Testis (tissue), 3 donors: ENCODE results near the gene RASAL2. TPM values are rescaled to one million over a fixed set of nuclear protein-coding genes. Genes with fewer than 3 reads are reported as not detected.

Experiments
- DNase-seq: peaks from one replicate; pipeline ENCODE4 v3.0.0-alpha.2; 2019
- H3K27ac ChIP-seq, 2 donors: fragments of 200-600 bp; sonication (generic); one replicate each; pipeline ENCODE4 v1.5.1; 2019
- H3K27me3 ChIP-seq: fragments of 200-600 bp; sonication (generic); one replicate; pipeline ENCODE4 v1.5.1; 2019
- H3K36me3 ChIP-seq: fragments of 200-600 bp; sonication (generic); one replicate; pipeline ENCODE4 v1.5.1; 2017; ENCODE audit warnings: low read depth; ENCODE audit errors: missing control alignments
- H3K4me1 ChIP-seq: fragments of 200-600 bp; sonication (generic); one replicate; pipeline ENCODE4 v1.5.1; 2019
- H3K4me3 ChIP-seq, 2 donors: fragments of 200-600 bp; sonication (generic); one replicate each; pipeline ENCODE4 v1.5.1; 2017 to 2019
- H3K9me3 ChIP-seq: fragments of 200-600 bp; sonication (generic); one replicate; pipeline ENCODE4 v1.5.1; 2017
- CTCF ChIP-seq, 3 experiments: fragments of 450-650 bp in 2 of 3; fragments of 200-600 bp in 1 of 3; sonication (generic) in 1 of 3; IDR thresholded peaks; one replicate each; pipeline ENCODE4 v1.5.1; 2016 to 2019; ENCODE audit warnings: antibody characterized with exemption in 3 of 3, mild to moderate bottlenecking in 2 of 3, moderate library complexity in 1 of 3
- POLR2A ChIP-seq: fragments of 450-650 bp; IDR thresholded peaks from one replicate; pipeline ENCODE4 v1.6.1; 2017; ENCODE audit warnings: antibody characterized with exemption, mild to moderate bottlenecking, moderate library complexity
- WGBS, 2 donors: methylation state at CpG; one replicate each; pipeline ENCODE4 v1.1.5; 2018; 5-methylcytosine and 5-hydroxymethylcytosine counted together
- intact Hi-C: fragments of 100-400 bp; cut with DNase I; formaldehyde crosslinking; loops from one replicate; pipeline ENCODE4 v1.15.1; 2023; ENCODE audit warnings: low total_unique reads
- polyA plus RNA-seq: library from polyadenylated mRNA; stranded (reverse); fragments of 350-450 nt; fragmentation: Illumina TruSeq; extraction: RNeasy Lipid Tissue Mini Kit (QIAGEN cat#74804); gene quantifications from one replicate; pipeline ENCODE4 v1.2.3, GENCODE V29; 2014; ENCODE audit warnings: low read depth, low replicate concordance; ENCODE audit not compliant: insufficient read depth
- total RNA-seq, 2 donors: library from RNA; depleted of rRNA; stranded (reverse); fragments of >200 nt; gene quantifications; one replicate each; pipeline ENCODE4 v1.2.3, GENCODE V29; 2016

The RASAL2 gene
- total and polyA plus RNA-seq, 3 donors from 2014 or later, result 25.9 to 41.7 (median 39.6) TPM

DNA sequence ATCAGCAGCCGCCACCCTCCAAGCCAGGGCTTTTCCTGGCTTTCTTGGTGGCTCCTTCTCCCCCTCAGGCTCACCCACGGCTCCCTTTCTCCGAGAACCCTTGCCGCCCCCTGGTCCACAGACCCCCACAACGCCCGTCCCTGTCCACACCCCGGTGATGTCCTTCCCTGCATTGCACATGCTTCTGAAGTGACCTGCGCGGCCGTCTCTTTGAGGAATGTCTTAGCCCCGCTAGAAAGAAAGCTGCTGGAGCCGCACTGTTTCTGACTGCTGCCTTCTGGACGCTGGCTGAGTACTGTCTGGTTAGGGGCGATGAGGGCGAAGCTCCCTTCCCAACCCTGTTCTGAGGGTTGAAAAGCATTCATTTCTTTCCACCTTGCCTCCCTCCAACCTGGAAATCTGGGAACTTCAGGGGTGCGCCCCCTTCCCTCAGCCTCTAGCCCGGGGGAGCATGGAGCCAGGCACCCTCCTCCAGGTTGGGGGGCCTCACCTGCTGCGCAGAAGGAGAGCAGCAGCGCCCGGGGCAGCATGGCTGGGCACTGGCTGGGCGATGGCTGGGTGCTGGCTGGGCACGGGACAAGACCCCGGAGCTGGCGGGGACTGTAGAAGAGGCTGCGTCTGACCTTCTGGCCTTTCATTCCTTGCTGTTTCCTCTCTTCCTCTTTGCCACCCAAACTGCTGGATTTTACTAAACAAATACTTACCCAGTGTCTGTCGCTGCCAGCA is 402.7 kb downstream of the RASAL2 start, which contains the start of gene CLEC20A:
Gene CLEC20A (minus strand): TSS at position 555 of the 726 bp plus-strand sequence. CDS start 25 bp downstream, at position 530.
- Histone ChIP-seq H3K4me3 (no peak within 1 kb of the TSS), H3K27ac (no peak within 1 kb of the TSS), H3K36me3 (no peaks in the 10 kb centered on the region), H3K27me3 (no peaks in the 10 kb centered on the region), H3K9me3 (no peaks in the 10 kb centered on the region), H3K4me1 (no peaks in the 10 kb centered on the region)
- intact Hi-C loops, result no loop called here
- 94 to 97% methylated on average over 26 of the region's 26 CpGs for WGBS, 2 donors
- TF ChIP-seq CTCF (IDR thresholded peaks at IDR 0.05) (no peak), POLR2A (no peak)
- DNase-seq, result peak; percentile 4

DNA sequence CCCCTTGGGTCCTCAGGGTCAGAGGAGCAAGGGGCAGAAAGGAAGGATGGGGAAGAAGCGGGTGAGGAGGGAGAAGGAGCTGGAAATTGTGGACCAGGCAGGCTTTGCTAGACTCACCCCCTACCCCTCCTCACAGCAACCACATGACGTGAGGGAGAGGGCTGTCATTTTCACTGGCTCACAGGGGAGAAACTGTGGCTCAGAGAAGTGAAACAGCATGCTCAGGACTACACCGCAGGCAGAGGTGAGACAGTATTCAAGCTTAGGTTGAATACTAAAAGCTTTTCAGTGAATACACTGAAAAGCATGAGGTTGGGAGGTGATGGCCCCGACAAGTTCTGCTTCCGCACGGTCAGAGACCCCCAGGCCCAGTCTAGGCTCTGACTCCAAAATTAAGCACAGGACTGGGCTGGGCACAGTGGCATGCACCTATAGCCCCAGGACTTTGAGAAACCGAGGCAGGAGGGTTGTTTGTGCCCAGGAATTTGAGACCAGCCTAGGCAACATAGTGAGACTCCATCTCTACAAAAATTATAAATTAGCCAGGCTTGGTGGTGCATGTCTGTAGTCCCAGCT is 404.1 kb downstream of the RASAL2 start:
- H3K4me1 ChIP-seq, result no peaks in the 10 kb centered on the region
- no peak overlapping the region for H3K27ac ChIP-seq
- WGBS, 2 donors, result 87 to 93% methylated on average over 7 of the region's 7 CpGs
- intact Hi-C loops, result no loop called here
- no peaks in the 10 kb centered on the region for H3K36me3 ChIP-seq
- H3K27me3 ChIP-seq, result no peaks in the 10 kb centered on the region
- no peaks in the 10 kb centered on the region for H3K9me3 ChIP-seq
- TF ChIP-seq POLR2A (no peak), CTCF (IDR thresholded peaks at IDR 0.05) (no peak)
- DNase-seq, result peak; percentile 5
- no peak overlapping the region for H3K4me3 ChIP-seq

DNA sequence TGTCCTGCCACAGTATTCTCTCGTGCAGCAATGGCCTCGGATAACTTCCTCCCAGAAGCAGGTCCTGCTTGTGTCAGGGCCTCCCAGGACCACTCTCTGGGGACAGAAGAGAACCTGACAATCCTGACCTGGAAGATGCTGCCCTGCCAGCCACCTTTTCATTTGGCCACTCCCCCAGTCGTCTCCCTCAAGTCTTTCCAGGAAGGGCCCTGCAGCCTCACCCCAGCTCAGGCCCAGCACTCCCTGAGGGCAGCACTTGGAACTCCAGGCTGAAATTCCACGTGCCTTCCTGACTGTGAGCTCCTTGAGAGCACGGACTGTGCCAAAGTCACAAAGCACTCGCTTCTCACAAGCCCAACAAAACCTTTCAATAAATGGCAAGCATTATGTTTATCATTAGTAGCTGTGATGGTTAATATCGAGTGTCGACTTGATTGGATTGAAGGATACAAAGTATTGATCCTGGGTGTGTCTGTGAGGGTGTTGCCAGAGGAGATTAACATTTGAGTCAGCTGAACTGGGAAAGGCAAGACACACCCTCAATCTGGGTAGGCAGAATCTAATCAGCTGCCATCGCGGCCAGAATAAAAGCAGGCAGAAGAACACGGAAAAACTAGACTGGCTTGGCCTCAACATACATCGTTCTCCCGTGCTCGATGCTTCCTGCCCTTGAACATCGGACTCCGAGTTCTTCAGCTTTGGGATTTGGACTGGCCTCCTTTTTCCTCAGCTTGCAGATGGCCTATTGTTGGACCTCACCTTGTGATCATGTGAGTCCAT is 405.2 kb downstream of the RASAL2 start:
- no peaks in the 10 kb centered on the region for H3K36me3 ChIP-seq
- TF ChIP-seq CTCF (IDR thresholded peaks at IDR 0.05) (no peak), POLR2A (no peak)
- no peaks in the 10 kb centered on the region for H3K4me1 ChIP-seq
- DNase-seq, result peak; percentile 4
- no peaks in the 10 kb centered on the region for H3K9me3 ChIP-seq
- 77 to 83% methylated on average over 16 of the region's 16 CpGs for WGBS, 2 donors
- no peak overlapping the region for H3K4me3 ChIP-seq
- H3K27me3 ChIP-seq, result no peaks in the 10 kb centered on the region
- intact Hi-C loops, result no loop called here
- H3K27ac ChIP-seq, result no peak overlapping the region

- TF ChIP-seq POLR2A, result no peak
- peak in 1 of 3 experiments; percentile 27 for TF ChIP-seq CTCF (IDR thresholded peaks at IDR 0.05)
These were observed 406.3 kb downstream of the RASAL2 start for GRCh38 chr1:178500091-178500770.

More at GRCh38 chr1:178500091-178500770, 406.3 kb downstream of the RASAL2 start:
- intact Hi-C loops, result no loop called here
- peak; percentile 3 for DNase-seq
- 63 to 84% methylated on average over 11 of the region's 11 CpGs for WGBS, 2 donors
- Histone ChIP-seq H3K27ac (no peak overlapping the region), H3K36me3 (no peaks in the 10 kb centered on the region), H3K4me1 (no peaks in the 10 kb centered on the region), H3K9me3 (no peaks in the 10 kb centered on the region), H3K4me3 (no peak overlapping the region), H3K27me3 (no peaks in the 10 kb centered on the region)
